ENCODE measurements around the gene TAX1BP3.

DNA sequence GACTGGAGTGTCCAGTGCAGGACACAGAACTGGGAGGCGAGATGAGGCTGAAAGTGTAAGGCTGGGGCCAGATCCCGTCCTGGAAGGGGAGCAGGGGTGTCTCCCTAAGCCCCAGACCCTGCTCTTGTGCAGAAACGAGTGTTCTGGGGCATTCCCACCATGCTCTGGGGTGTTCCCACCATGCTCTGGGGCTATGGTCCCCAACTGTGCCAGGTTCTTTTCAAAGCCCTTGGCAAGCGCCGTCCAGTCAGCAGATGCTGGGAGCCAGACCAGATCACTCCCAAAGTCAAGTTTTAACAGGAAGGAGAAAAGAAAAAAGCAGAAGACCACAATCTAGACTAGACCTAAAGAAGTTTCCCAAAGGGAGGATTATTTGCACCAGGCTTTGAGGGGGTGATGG, 2.5 kb downstream of the TAX1BP3 start:
- TF ChIP-seq, protein P1, sequence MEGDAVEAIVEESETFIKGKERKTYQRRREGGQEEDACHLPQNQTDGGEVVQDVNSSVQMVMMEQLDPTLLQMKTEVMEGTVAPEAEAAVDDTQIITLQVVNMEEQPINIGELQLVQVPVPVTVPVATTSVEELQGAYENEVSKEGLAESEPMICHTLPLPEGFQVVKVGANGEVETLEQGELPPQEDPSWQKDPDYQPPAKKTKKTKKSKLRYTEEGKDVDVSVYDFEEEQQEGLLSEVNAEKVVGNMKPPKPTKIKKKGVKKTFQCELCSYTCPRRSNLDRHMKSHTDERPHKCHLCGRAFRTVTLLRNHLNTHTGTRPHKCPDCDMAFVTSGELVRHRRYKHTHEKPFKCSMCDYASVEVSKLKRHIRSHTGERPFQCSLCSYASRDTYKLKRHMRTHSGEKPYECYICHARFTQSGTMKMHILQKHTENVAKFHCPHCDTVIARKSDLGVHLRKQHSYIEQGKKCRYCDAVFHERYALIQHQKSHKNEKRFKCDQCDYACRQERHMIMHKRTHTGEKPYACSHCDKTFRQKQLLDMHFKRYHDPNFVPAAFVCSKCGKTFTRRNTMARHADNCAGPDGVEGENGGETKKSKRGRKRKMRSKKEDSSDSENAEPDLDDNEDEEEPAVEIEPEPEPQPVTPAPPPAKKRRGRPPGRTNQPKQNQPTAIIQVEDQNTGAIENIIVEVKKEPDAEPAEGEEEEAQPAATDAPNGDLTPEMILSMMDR (IDR thresholded peaks at IDR 0.05): no peak
- TF ChIP-seq RAD21 (IDR thresholded peaks at IDR 0.05; ENCODE audit: low read length): no peak
- no peak for TF ChIP-seq NRF1 (IDR thresholded peaks at IDR 0.05; ENCODE audit: low read depth, low read length)
- TF ChIP-seq FOXM1 (IDR thresholded peaks at IDR 0.05; ENCODE audit: low read depth): no peak
- TF ChIP-seq, protein P2, sequence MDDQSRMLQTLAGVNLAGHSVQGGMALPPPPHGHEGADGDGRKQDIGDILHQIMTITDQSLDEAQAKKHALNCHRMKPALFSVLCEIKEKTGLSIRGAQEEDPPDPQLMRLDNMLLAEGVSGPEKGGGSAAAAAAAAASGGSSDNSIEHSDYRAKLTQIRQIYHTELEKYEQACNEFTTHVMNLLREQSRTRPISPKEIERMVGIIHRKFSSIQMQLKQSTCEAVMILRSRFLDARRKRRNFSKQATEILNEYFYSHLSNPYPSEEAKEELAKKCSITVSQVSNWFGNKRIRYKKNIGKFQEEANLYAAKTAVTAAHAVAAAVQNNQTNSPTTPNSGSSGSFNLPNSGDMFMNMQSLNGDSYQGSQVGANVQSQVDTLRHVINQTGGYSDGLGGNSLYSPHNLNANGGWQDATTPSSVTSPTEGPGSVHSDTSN (IDR thresholded peaks at IDR 0.05): no peak
- TF ChIP-seq, protein P3, sequence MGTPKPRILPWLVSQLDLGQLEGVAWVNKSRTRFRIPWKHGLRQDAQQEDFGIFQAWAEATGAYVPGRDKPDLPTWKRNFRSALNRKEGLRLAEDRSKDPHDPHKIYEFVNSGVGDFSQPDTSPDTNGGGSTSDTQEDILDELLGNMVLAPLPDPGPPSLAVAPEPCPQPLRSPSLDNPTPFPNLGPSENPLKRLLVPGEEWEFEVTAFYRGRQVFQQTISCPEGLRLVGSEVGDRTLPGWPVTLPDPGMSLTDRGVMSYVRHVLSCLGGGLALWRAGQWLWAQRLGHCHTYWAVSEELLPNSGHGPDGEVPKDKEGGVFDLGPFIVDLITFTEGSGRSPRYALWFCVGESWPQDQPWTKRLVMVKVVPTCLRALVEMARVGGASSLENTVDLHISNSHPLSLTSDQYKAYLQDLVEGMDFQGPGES (IDR thresholded peaks at IDR 0.05; ENCODE audit: low read depth, low read length): no peak
- no peak for TF ChIP-seq POLR2AphosphoS5 (IDR thresholded peaks at IDR 0.05; ENCODE audit: low read depth, low read length)
- no peak for TF ChIP-seq EP300 (IDR thresholded peaks at IDR 0.05; ENCODE audit: borderline replicate concordance in 1 of 2, low read depth in 1 of 2, low read length in 1 of 2)
- TF ChIP-seq YY1 (IDR thresholded peaks at IDR 0.05; ENCODE audit: low read depth): no peak
- no peak for TF ChIP-seq SMC3 (IDR thresholded peaks at IDR 0.05; ENCODE audit: low read depth, low read length)
- no peak for TF ChIP-seq RXRA (IDR thresholded peaks at IDR 0.05; ENCODE audit: borderline replicate concordance, low read depth)
- TF ChIP-seq GABPA (IDR thresholded peaks at IDR 0.05; ENCODE audit: low read depth): no peak
